CD4-positive, alpha-beta T cell treated with Interleukin-15 for 4 hours (primary cell): ENCODE results near the gene RHAG.
"Not testable (repeated sequence)": the region's sequence is repeated elsewhere in the genome, so short reads cannot be mapped to it uniquely, and the experiment has no call there.

Experiments
- DNase-seq: peaks from one replicate; pipeline ENCODE4 v3.0.0-alpha.2; 2020; ENCODE audit warnings: low spot score

RHAG gene

DNA sequence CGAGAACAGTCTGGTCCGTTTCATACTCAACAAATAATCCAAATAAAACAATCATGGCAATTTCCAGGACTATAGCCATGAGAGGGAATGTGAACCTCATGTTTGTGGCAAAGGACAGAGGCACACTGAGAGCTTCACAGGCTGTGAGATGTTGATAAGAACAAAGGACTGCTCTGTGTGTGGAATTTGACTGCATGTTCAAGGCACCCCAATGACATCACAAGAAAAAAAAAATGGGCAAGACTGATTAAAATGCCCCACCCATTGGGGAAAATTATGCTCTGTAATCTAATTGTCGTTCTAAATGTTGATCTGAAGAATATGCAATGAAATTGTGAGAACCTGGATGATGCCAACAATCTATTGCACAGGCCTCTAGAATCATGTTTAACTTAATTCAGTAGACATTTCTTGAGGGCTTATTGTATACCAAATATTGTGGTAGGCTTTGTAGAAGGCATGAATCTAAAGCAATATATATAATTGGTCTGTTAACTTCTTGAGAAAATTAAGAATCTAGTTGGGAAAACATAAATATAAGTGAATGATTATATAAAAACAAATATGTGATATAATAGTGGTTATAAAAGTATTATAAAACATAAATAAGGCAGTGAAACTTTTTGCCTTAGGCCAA is at the start of gene RHAG:
RHAG (minus strand) TSS at position 127 of the 637 bp plus-strand sequence; CDS start at position 100, 27 bp downstream.
- DNase-seq = no peak

DNA sequence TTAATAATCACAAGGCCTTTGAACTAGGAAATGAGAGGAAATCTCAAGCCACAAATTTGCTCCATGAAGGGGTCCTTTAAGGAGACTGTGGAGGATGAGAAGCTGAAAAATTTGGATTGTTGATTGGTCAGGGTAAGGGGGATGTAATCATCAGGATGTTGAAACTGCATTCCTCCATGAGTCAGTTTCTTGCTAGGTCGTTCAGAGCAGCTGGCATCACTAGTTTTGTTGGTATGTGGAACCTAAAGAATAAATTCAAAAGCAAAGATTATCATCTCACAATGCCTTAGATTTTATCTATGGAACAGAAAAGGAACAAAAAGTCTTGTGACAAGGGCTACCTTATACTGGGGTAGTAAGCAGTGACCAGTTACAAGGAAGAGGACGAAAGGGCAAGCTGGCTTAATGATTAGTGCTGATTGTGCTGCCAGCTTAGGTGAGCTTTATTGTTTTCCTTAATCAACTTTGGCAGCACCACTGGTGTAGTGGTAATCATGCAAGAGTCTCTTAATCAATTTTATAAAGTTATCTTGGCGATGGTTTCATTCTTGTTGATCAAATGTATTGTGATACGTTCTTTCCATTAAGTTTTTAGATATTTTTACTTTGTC is 40.1 kb upstream of the RHAG start:
- DNase-seq = no peak

DNA sequence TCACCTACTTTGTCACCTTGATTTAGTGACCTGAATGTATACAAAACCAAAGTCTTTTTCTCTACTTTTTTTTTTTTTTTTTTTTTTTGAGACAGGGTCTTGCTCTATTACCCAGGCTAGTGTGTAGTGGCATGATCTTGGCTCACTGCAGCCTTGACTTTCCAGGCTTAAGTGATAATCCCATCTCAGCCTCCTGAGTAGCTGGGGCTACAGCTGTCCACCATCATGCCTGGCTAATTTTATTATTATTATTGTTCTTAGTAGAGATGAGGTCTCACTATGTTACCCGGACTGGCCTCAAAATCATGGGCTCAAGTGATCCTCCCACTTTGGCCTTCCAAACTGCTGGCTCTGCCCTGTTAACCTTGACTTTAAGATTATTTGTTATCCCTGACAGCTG is 39.2 kb upstream of the RHAG start:
- DNase-seq = no peak

DNA sequence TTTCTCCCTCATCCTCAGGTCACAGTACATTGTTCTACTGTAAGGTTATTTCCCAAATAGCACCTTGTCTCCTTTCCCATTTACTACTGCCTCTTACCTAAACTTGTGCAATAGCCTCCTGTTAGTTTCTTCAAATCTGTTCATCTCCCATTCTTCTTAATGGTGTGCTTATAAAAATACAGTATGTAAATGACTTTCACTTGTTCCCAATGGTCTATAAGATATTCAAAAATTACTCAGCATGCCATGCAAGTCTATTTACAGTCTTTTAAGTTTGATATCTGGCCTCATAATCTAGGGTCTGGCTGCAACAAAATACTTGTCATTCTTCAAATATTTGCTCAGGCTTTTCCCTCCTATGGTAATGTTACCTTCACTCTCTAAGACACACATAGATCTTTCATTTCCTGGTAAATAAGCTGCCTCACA is 31.5 kb upstream of the RHAG start:
- no peak for DNase-seq

DNA sequence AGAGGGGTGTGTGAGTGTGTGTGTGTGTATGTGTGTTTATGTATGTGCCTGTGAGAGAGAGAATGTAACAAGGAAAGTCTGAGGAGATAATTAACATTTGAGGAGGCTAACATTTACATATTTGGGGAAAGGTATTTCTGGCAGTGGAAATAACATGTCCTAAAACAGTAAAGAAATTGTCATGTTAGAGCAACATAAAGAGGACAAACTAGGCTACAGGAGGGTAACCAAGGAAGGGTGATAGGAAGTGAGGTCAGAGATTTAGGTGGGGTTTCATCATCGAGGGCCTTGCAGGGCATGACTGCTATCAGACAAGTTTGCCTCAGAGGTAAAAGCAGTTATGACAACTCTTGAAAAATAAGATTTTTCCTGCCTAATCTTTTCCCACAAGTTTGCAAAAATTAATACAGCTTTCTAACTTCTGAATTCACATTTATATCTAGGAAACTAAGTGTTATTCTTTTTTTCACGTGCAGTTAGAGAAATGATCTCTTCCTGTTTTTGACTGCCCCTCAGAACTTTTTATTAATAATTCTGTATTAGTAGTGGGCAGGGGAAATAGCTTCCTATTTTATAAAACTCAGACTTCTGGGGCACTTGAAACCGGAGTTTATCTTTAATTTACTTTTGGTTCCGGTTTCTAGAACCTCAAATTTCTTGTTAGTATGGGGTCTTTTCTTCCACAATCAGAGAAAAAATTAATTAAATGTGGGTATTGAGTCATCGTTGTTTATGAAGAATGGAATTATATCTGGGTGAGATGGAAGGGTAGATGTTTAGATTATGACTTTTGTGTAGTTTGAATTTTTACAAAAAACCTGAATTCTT is 30.5 kb upstream of the RHAG start:
- no peak for DNase-seq

DNA sequence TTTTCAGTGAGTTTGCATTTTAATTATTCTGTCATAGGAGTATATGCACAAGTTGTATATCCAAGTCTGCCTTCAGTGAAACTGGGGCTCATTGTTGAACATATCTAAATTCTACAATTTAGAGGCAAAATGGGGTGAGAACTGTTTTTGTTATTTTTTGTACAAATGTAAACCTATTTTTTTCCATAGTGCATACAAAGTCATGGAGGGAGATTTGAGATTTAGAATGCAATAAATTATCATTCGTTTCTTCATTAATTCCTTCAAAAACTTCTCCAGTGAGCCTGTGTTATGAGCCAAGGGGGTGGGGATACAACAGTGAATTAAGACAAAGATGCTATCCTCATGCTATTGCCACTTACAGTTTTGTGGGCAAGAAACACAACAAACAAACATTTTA is 29.8 kb upstream of the RHAG start:
- no peak for DNase-seq

DNA sequence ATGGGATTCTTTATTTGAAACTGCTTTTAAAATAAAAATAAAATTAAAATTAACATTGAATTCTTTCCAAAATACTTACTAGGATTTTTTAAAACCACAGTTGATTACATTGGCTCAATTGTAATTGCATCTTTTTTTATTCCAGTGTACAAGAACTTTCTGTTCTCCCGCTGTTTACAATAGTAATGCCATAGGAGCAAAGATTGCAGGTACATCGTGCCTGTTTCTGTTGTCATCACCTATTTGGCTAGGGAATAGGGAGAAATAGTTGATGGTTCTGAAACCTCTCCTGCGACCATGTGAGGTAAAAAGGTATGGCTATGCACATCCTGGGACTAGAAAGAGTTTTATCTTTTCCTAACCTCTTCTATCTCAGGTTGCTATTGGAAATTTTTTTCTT is 28.2 kb upstream of the RHAG start:
- DNase-seq = no peak

DNA sequence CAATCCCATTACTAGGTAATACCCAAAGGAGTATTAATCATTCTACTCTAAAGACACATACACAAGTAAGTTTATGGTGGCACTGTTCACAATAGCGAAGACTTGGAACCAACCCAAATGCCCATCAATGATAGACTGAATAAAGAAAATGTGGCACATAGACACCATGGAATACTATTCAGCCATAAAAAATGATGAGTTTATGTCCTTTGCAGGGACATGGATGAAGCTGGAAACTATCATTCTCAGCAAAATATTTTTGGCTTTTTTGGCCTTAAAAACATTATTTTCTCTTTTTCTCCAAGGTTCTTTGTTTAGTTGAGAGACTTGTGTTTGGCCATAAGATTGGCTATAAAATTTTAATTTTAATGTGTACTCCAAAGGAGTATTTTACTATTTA is 27.4 kb upstream of the RHAG start:
- DNase-seq = not testable (repeated sequence)

DNA sequence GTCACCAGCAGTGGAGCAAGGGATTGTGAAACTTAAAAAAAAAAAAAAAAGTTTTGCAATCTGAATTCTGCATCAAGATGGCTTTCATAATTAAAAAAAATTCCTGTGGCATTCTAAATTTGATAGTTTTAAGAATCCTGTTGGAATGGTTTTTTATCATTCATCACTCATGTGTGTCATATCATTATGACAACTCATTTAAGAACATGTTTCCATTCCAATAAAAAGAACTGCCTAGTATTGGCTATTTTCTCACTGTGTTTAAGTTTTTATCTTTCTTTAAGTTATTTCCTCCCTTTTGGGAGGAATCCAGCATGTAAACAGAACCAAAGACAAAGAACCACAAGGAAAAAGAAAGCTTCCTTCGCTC is 26.2 kb upstream of the RHAG start:
- no peak for DNase-seq

DNA sequence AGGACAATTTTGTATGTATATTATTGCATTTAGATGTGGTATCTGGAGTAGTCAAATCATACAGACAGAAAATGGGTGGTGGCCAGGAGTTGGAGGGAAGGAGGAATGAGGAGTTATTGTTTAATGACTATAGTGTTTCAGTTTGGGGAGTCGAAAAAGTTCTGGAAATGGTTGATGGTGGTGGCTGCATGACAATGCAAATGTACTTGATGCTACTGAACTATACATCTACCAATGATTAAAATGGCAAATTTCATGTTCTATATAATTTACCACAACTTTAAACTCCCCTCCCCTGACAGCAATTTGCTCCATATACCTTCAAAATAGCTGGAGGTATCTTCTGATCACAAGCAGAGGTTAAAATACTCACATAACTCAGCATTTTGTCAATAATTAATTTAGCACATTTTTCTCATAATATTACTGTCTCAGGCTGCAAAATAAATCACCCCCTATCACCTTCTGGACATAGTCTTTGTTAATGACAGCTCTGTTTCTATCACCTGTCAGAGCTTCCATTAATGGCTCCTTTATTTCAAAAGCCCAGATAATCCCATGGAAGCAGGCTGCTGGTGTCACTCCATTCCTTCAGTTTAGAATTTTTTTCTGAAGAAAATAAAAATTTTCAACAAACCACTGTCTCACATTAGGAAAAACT is 25.7 kb upstream of the RHAG start:
- no peak for DNase-seq

DNA sequence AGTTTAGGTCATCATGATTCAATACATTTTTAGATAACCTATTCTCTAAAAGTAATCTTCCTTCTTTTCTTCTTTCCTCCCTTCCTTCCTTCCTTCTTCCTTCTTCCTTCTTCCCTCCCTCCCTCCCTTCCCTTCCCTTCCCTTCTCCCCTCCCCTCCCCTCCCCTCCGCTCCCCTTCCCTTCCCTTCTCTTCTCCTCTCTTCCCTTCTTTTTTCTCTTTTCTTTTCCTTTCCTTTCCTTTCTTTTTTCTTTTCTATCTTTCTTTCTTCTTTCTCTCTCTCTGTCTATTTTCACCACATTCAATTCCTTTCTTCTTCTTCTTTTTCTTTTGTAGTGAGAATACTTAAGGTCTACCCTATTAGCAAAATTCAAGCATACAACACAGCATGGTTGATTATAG is 17.3 kb upstream of the RHAG start:
- no peak for DNase-seq

DNA sequence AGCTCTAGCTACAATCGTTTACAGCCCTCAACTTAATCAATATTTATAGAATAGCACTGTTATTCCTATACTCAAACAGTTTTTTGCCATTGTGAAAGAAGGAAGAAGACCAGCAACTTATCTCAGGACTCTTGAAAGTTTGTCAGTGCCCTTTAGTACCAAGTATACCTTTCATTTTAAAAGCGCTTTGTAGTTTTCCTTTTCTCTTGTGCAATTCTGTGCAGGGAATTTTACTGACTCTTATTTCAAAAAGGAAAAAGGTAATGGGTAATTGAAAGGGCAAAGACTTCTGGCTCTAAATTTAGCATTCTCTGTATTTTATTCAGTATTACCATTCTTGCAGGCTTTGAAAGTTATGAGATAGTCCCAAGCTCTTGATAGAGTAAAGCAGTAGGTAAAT is 16.8 kb upstream of the RHAG start:
- DNase-seq = no peak

DNA sequence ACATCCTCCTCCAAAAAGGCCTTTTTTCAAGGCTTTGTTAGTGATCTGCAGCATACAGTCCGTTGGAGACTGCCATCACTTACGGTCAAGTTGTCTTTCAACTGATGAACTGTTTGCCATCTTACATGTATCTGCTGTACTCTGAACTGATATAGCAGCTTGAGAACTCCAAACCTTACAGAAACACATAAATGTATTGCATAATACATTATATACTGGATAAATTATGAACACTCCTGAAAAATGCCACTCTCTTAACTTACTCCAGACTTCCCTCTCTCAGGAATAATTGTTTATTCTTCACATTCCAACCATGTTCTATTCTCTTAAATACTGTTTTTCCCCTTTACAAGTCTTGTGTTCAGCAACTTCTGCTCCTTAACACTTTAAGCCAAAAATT is 14.6 kb upstream of the RHAG start:
- DNase-seq = no peak

DNA sequence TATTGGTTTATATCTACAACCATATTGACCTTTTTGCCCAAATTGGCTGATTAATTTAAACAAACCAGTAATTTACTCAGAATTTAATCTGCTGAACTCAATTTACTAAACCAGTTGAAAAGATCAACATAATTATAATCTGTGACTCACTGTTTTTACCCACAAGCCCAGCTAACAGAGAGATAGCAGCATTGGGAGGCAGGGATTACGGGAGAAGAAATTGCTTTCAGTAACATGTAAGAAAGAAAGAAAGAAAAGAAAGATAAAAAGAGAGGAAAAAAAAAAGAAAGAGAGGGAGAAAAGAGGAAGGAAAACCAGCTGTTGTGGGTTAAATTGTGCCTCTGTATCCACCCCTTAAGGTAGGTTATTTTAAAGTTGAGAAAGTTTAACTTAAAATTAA is 13.3 kb upstream of the RHAG start:
- DNase-seq = no peak

DNA sequence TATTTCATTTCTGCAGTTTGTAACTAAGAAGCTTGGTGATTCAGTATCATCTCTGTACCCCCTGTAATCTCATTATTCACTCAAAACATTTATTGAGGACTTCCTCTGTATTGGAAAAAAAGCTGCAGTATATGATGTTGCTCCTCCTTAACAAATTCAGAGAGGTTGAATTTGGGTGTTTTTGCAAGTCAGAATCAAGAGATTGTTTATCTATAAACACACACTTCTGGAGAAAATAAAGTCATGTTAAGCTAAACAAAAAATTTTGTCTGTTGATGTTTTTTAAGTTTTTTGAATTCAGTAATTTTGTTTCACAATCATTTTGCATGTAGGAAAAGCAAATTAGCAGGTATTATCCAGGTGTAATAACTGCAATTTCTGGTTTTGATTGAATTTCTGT is 11.4 kb upstream of the RHAG start:
- no peak for DNase-seq

DNA sequence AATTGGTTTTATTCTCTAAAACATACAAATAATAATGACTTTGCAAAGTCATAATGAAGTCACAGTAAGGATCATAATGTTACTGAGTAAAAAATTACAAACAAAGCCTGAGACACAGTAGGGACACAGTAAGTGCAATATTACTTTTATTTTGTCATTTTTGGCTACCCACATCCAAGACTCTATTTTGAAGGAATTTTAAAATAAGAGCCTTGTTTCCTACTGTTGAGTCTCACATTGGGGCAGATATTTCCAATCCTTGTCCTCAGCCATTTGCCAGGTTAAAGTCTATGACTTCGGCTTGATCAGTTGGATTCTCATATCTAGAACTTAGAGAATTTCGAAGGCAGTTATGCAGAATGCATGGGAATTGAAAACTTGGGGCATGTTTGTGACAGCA is 10.8 kb upstream of the RHAG start:
- no peak for DNase-seq

DNA sequence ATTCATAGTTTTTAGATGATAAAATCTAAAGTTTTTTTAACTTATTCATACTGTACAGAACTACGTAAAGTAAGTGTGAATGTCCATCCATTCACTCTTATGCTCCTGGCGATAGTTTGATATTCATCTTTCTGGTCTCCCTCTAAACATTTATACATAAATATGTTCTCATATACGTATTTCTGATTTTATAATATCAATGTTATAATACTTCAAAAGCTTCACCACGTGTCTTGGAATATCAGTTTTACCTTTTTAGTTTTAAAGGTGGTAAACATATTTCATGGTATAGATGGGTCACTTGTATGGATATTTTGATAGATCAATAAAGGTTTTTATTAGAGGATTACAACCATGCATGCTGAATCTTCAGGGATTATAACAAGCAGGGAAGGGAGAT is 10.3 kb upstream of the RHAG start:
- no peak for DNase-seq

DNA sequence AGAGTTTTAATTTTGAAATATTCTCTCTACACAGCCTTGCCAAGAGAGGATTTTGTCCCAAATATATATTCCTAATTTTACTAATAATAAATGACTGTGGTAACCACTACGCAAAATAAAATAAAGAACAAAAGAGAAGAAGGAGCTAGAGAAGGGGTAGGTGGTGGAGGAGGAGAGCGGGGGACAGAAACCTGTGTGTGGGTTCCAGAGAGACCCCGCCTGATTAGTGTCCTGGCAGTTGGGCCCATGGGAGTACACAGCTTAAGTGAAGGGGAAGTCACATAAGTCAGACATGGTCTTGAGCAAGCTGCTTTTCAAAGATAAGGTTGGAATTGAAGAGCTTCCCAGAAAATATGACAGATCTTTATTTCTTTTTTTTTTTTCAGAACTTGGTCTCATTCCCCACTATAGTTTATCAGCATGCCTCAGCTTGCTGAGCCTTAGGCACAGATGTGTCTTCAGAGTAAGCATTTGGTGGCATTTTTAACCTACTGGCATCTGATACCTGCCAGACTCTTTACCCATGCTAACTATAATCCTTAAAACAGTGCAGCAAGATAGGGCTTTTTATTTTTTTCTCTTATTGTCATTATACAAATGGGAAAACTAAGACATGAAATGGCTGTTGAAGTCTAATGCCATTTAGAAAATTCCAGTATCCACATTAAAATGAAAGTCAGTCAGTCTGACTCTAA is 9.6 kb upstream of the RHAG start:
- no peak for DNase-seq

DNA sequence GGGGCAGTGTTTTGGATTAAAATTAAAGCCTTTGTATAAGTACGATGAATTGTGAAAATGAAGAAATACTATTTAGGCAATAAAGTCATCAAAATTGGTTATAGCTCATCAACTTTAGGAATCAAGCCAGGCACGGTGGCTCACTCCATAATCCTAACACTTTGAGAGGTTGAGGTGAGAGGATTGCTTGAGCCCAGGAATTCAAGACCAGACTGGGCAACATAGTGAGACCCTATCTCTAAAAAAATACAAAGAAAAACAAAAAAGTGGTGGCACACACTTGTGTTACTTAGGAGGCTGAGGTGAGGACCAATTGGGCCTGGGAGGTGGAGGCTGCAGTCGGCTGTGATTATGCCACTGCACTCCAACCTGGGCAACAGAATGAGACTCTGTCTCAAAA is 8.5 kb upstream of the RHAG start:
- DNase-seq = no peak

DNA sequence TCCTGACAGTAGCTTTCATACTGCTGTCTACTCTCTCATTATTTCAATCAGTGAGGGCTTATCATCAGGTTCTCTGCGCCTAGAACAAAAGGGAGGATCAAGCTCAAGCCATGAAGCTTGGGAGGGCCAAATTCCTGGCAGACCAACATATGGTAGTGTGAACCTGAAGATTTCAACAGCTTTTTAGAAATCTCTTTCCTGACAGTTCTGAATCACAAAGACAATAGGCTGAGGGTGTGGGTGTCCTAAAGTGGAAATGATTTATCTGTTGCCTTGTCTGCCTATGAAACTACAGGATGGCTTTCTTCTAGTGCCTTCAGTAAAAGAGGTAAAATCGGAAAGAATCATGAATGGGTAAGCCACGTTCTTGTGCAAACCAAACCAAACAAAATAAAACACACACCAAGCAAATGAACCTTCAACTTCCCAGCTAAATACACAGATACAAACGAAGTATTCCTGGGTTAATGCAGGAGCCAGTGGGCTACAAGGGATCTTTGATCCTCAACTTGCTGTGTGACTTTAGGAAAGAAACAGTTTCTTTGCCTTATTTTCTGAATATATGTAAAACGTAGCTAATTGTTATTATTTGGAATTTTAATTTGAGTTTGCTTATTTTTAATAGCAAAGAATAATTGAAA is 2.7 kb upstream of the RHAG start:
- no peak for DNase-seq

DNA sequence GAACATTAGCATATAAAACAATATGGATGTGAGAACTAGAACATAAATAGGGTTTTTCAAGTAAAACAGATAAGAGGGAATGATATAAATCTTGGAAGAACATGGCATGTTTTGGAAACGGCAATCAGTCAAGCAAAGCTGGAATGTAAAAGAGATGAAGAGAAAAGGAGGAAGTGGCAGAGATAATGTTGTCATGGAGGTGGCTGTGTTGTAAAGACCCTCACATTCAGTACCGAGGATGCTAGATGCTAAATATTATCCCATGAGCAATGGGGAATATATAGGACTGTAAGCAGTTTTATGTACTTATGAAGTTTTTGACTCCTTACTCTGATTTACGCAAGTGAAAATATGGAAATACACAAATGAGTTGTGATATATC is 702 bp upstream of the RHAG start:
- DNase-seq = no peak
